HepG2 (cell line): ENCODE measurements around the gene VAC14.

Experiments used
- CBX2 ChIP-seq, 2 experiments: fragments of 200-600 bp in 1 of 2; sonication (generic); formaldehyde crosslinking in 1 of 2; IDR thresholded peaks; 2 replicates each; pipeline versions ENCODE4 v1.7.0 to v1.8.1; 2018 to 2022; ENCODE audit warnings: low read depth in 2 of 2, low read length in 1 of 2, mild to moderate bottlenecking in 1 of 2, missing genetic modification reagents in 1 of 2
- DPF2 ChIP-seq: sonication (generic); formaldehyde crosslinking; IDR thresholded peaks from 2 replicates; pipeline ENCODE4 v1.4.0; 2020; ENCODE audit warnings: mild to moderate bottlenecking, low read depth, missing genetic modification reagents, borderline replicate concordance
- ZNF274 ChIP-seq: sonication (generic); formaldehyde crosslinking; IDR thresholded peaks from 2 replicates; pipeline ENCODE4 v1.5.1; 2020; ENCODE audit warnings: mild to moderate bottlenecking, missing genetic modification reagents
- ZNF335 ChIP-seq: sonication (generic); formaldehyde crosslinking; IDR thresholded peaks from 2 replicates; pipeline ENCODE4 v1.4.0; 2020; ENCODE audit warnings: missing genetic modification reagents
- ZNF761 ChIP-seq: sonication (generic); formaldehyde crosslinking; conservative IDR thresholded peaks from 2 replicates; pipeline ENCODE4 v1.4.0; 2020; ENCODE audit warnings: mild to moderate bottlenecking, missing genetic modification reagents

- TF ChIP-seq DPF2: no peak
- TF ChIP-seq ZNF274: no peak
- no peak for TF ChIP-seq ZNF335 (CRISPR knock-in tag)
- no peak for TF ChIP-seq ZNF761
- TF ChIP-seq CBX2 (IDR thresholded peaks at IDR 0.05; ENCODE audit: low read depth, low read length): no peak
- no peak for TF ChIP-seq CBX2 (CRISPR knock-in tag; IDR thresholded peaks at IDR 0.05; ENCODE audit: low read depth)
Observed at GRCh38 chr16:70696952-70697593, 103.9 kb downstream of the VAC14 start.
